ENCODE results near the gene PSPN.
A peak's percentile ranks its signal among the peaks of the same experiment; 100 is the strongest.

The PSPN gene

DNA sequence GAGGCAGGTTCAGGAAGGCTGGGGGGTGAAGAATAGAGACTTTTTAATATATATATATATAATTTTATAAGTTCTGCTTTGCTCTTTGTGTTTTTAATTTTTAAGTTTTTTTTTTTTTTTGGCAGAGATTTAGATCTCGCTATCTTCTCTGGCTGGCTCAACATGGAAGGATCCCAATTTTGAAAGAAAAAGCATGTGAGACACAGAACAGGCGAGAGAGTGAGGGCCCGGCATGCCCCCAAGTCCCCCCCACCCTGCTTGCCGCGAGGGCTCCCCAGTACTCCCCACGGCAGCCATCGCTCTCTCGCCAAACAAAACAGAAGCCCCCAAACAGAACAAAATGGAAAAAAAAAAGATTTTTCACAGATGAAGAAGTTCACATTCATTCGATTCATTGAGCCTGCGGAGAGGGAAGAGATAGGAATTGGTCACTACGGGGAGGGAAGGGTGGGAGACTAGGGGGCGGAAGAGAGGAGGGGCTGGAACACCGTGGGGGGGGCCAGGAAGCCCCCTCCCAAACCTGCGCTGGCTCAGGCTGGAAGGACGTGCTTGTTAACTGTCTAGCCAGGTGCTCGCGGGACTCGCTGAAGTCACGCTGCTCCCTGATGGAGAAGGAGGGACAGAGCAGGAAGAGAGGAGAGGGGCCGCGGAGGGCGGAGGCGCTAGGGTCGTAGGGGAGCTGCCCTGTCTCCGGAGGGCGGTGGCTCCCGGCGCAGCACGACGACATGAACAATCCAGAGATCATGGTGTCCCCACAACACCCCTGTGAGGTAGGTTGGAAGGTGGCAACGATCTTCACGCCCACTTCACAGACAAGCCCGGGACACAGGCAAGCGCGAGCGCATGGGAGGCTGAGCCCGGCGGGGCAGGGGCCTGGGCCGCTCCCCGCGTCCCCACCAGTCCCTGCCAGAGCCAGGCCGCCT is 38.2 kb upstream of the PSPN start:
- no peak for DNase-seq (ENCODE audit: low read depth, low spot score)
- in situ Hi-C loops (cut with HindIII; ENCODE audit: low sequenced_read_pairs) = no loop called here
- H3K4me3 ChIP-seq (ENCODE audit: low read depth, low read length) = no peak overlapping the region
- TF ChIP-seq, protein P1, sequence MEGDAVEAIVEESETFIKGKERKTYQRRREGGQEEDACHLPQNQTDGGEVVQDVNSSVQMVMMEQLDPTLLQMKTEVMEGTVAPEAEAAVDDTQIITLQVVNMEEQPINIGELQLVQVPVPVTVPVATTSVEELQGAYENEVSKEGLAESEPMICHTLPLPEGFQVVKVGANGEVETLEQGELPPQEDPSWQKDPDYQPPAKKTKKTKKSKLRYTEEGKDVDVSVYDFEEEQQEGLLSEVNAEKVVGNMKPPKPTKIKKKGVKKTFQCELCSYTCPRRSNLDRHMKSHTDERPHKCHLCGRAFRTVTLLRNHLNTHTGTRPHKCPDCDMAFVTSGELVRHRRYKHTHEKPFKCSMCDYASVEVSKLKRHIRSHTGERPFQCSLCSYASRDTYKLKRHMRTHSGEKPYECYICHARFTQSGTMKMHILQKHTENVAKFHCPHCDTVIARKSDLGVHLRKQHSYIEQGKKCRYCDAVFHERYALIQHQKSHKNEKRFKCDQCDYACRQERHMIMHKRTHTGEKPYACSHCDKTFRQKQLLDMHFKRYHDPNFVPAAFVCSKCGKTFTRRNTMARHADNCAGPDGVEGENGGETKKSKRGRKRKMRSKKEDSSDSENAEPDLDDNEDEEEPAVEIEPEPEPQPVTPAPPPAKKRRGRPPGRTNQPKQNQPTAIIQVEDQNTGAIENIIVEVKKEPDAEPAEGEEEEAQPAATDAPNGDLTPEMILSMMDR (IDR thresholded peaks at IDR 0.05; ENCODE audit: low read depth, low read length) = no peak

DNA sequence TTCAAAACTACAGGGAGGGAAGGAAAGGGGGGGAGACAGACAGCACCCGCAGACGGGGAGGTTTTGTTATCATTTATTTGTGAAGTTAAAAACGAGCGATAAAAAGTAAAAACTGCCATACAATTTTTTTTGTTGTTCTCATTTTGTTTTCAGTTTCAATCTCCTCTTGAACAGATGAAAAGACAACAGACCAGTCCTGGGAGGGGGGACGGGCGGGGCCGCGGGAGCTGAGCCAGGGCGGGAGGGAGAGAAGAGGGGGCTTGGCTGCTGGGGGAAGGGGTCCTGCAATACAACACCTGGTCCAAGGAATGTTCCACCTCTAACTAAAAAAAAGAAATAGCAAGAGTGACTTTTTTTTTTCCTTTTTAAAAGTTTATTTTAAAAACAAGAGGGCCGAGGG is 37.6 kb upstream of the PSPN start:
- no peak overlapping the region for H3K4me3 ChIP-seq (ENCODE audit: low read depth, low read length)
- in situ Hi-C loops (cut with HindIII; ENCODE audit: low sequenced_read_pairs) = no loop called here
- TF ChIP-seq, protein P1 (IDR thresholded peaks at IDR 0.05; ENCODE audit: low read depth, low read length) = no peak
- DNase-seq (ENCODE audit: low read depth, low spot score) = no peak

DNA sequence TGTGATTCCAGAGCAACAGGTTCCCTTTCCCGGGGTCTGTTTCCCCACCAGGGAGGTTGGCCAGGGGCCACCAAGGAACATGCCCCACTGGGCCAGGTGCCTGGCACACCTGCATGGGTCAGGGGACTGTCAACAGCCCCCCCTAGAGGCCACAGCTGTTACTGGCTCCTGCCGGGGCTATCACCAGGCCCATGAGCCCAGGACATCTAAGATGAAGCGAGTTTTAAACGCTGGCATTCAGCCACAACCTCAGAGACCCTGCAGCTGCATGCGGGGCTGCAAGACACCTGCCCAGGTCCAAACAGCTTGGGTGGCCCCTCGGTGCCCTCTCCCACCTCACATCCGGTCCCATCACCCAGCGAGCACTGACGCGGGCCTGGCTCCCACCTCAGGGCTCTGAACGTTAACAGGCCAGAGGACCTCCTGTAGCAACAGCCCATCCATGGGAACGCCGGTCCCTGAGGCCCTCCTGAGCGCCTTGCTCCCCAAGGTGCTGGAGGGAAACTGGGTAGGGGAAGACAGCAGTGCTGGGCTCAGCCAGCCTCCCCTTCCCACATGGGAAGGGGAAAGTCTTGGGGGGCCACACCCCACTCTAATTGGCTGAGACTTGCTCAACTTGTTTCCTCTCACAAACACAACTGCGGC is 36.8 kb upstream of the PSPN start:
- in situ Hi-C loops (cut with HindIII; ENCODE audit: low sequenced_read_pairs) = no loop called here
- TF ChIP-seq, protein P1 (IDR thresholded peaks at IDR 0.05; ENCODE audit: low read depth, low read length) = peak; percentile 74
- no peak for DNase-seq (ENCODE audit: low read depth, low spot score)
- no peak overlapping the region for H3K4me3 ChIP-seq (ENCODE audit: low read depth, low read length)

DNA sequence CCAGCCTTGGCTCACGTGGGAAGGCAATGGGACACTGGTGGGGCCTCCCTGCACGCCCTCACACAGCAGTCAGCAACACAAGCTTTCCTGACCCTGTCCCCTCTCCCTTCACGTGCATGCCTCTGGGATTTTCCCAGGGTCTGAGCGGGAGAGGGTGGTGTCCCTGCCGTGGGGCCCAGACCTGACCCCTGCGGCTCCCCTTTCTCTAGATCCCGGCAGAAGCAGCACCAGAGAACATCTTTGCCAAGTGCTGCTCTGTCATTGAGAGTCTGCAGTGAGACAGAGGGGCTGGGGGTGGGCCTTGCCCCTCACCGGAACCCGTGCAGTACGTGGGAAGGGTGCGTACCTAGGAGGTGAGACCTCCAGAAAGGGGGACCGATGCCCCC is 36.3 kb upstream of the PSPN start:
- no peak for DNase-seq (ENCODE audit: low read depth, low spot score)
- H3K4me3 ChIP-seq (ENCODE audit: low read depth, low read length) = no peak overlapping the region
- TF ChIP-seq, protein P1 (IDR thresholded peaks at IDR 0.05; ENCODE audit: low read depth, low read length) = no peak
- in situ Hi-C loops (cut with HindIII; ENCODE audit: low sequenced_read_pairs) = no loop called here

DNA sequence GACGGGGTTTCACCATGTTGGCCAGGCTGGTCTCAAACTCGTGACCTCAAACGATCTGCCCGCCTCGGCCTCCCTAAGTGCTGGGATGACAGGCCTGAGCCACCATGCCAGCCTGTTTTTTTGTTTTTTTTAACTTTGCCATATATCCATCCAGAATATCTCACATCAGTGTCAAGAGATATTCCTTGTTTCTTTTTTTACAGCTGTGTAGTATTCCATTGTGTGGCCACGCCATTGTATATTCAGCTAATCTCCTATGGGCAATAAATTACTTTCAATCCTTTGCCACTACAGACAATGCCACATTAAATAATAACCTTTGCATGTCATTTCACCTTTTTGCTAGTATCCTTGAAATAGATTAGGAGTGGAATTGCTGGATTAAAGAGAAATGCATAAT is 33.6 kb upstream of the PSPN start:
- no peak for DNase-seq (ENCODE audit: low read depth, low spot score)
- H3K4me3 ChIP-seq (ENCODE audit: low read depth, low read length) = no peak overlapping the region
- TF ChIP-seq, protein P1 (IDR thresholded peaks at IDR 0.05; ENCODE audit: low read depth, low read length) = no peak
- in situ Hi-C loops (cut with HindIII; ENCODE audit: low sequenced_read_pairs) = no loop called here

DNA sequence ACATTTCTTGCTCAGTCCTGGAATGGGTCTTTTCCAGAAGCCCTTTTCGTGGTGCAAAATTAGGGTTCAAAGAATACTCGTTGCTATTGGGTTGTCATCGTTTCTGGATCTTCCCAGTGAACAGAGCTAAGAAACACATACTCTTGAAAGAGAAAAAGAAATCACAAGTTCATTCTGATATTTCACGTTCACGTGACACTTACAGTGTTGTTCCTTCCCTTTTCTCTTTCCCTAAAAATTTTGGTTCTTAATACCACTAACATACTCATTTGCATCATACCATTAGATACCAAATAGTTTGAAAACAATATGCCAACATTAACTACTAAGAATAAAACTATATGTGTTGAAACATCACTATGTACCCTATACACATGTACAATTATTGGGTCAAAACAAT is 30.7 kb upstream of the PSPN start:
- H3K4me3 ChIP-seq (ENCODE audit: low read depth, low read length) = no peak overlapping the region
- in situ Hi-C loops (cut with HindIII; ENCODE audit: low sequenced_read_pairs) = no loop called here
- DNase-seq (ENCODE audit: low read depth, low spot score) = no peak
- TF ChIP-seq, protein P1 (IDR thresholded peaks at IDR 0.05; ENCODE audit: low read depth, low read length) = no peak

Data from astrocyte of the spinal cord (primary cell).